Activated CD8-positive, alpha-beta T cell treated with anti-CD3 and anti-CD28 coated beads, Interleukin-2, amount 10 ng/mL, durations not matched to agents 7 days and 5 days (primary cell): ENCODE measurements around the gene MRNIP. TPM values are rescaled to one million over a fixed set of nuclear protein-coding genes. Genes with fewer than 3 reads are reported as not detected.

Source experiments
- ATAC-seq: fragments of 150-1000 bp; cut with Tn5 transposase; one replicate; pipeline ENCODE4 v1.10.0; 2021; ENCODE audit warnings: moderate library complexity
- CTCF ChIA-PET: fragments of 350-600 bp; sonication (Branson Sonifier 250); formaldehyde crosslinking; loops from one replicate; lab custom pipeline; 2021; ENCODE audit warnings: antibody characterized with exemption; lab: Charles Lee
- POLR2A ChIA-PET: fragments of 350-600 bp; sonication (Branson Sonifier 250); formaldehyde crosslinking; loops from one replicate; lab custom pipeline; 2021; ENCODE audit warnings: antibody characterized with exemption; lab: Charles Lee
- DNase-seq: peaks from one replicate; pipeline ENCODE4 v3.0.0-alpha.2; 2020
- H3K27ac Mint-ChIP-seq: one replicate; pipeline ENCODE4 v1.8.0; 2021; ENCODE audit warnings: mild to moderate bottlenecking, mixed read lengths
- H3K27me3 Mint-ChIP-seq: one replicate; pipeline ENCODE4 v1.8.0; 2021; ENCODE audit warnings: low read depth, mixed read lengths
- H3K36me3 Mint-ChIP-seq: one replicate; pipeline ENCODE4 v1.8.0; 2021; ENCODE audit warnings: low read depth, mixed read lengths
- H3K4me1 Mint-ChIP-seq: one replicate; pipeline ENCODE4 v1.8.0; 2021; ENCODE audit warnings: low read depth, mixed read lengths
- H3K4me3 Mint-ChIP-seq: one replicate; pipeline ENCODE4 v1.8.0; 2021; ENCODE audit warnings: mild to moderate bottlenecking, mixed read lengths
- H3K9me3 Mint-ChIP-seq: one replicate; pipeline ENCODE4 v1.8.0; 2022; ENCODE audit warnings: mixed read lengths; ENCODE audit not compliant: insufficient read depth
- total RNA-seq, 2 experiments: library from RNA; stranded (reverse); gene quantifications; one replicate each; pipeline ENCODE4 v1.2.3, GENCODE V29; 2021

The MRNIP gene
- total RNA-seq: 10 to 100 TPM; 16.1 to 17.1 TPM

GRCh38 chr5:179858586-179859427 lies at the start of gene MRNIP:
MRNIP (minus strand) TSS chr5:179858817; CDS start chr5:179858796, 21 bp downstream.
- peak within 1 kb of the TSS; percentile 56 for H3K27ac Mint-ChIP-seq

GRCh38 chr5:179907556-179908324 lies 49.1 kb upstream of the MRNIP start, which contains the start of gene TBC1D9B:
TBC1D9B (minus strand) TSS chr5:179907897; CDS start chr5:179907821, 76 bp downstream.
- Mint-ChIP-seq H3K4me1 (peaks cover 17% of the 10 kb centered on the region), H3K4me3 (peak within 1 kb of the TSS; percentile 85), H3K9me3 (no peaks in the 10 kb centered on the region), H3K36me3 (peaks cover 18% of the 10 kb centered on the region), H3K27me3 (no peaks in the 10 kb centered on the region), H3K27ac (peak within 1 kb of the TSS; percentile 80)
- CTCF ChIA-PET: interaction anchor here (0.6 to 1.9 kb wide), 9 partner anchors 8 to 184 kb away, joined by 3 to 13 read pairs (median 4); no protein-coding TSS in a partner anchor
- POLR2A ChIA-PET: interaction anchor here (0.8 to 1.1 kb wide), 2 partner anchors 71 to 284 kb away, joined by 3 read pairs; partner anchors contain the start of gene HNRNPH1
- ATAC-seq (peak; percentile 93), DNase-seq (peak; percentile 63)

More at GRCh38 chr5:179858586-179859427, at the start of gene MRNIP:
- DNase-seq (peak; percentile 93), ATAC-seq (peak; percentile 99)
- ChIA-PET CTCF (interaction anchor here (2.4 kb wide), 1 partner anchor 57 kb away, joined by 15 read pairs; no protein-coding TSS in a partner anchor), POLR2A (interaction anchor here (0.7 to 1.2 kb wide), 4 partner anchors 22 to 60 kb away, joined by 3 to 4 read pairs (median 4); partner anchors contain the start of gene SQSTM1)
- Mint-ChIP-seq H3K27me3 (no peaks in the 10 kb centered on the region), H3K4me3 (peak within 1 kb of the TSS; percentile 94), H3K4me1 (peaks cover 17% of the 10 kb centered on the region), H3K36me3 (peaks cover 13% of the 10 kb centered on the region), H3K9me3 (no peaks in the 10 kb centered on the region)

GRCh38 chr5:179906795-179907555 lies 48.4 kb upstream of the MRNIP start:
- Mint-ChIP-seq H3K27me3 (no peaks in the 10 kb centered on the region), H3K4me1 (peaks cover 17% of the 10 kb centered on the region), H3K36me3 (peaks cover 20% of the 10 kb centered on the region), H3K9me3 (no peaks in the 10 kb centered on the region), H3K27ac (peak overlapping the region; percentile 80), H3K4me3 (peak overlapping the region; percentile 85)
- ATAC-seq (peak; percentile 39), DNase-seq (peak; percentile 45)
- ChIA-PET CTCF (interaction anchor here (1.1 to 2.2 kb wide), 4 partner anchors 69 to 185 kb away, joined by 3 to 13 read pairs (median 6); no protein-coding TSS in a partner anchor), POLR2A (interaction anchor here (0.7 to 1.3 kb wide), 4 partner anchors 8 to 284 kb away, joined by 3 to 4 read pairs (median 3); partner anchors contain the start of gene HNRNPH1)

GRCh38 chr5:179906294-179906794 lies 47.7 kb upstream of the MRNIP start:
- peaks cover 17% of the 10 kb centered on the region for H3K4me1 Mint-ChIP-seq
- H3K36me3 Mint-ChIP-seq: peaks cover 21% of the 10 kb centered on the region
- no peak for ATAC-seq
- ChIA-PET CTCF (interaction anchor here (1.1 to 2.2 kb wide), 3 partner anchors 68 to 143 kb away, joined by 3 to 13 read pairs (median 7); no protein-coding TSS in a partner anchor), POLR2A (interaction anchor here (1.2 to 1.3 kb wide), 2 partner anchors 8 to 104 kb away, joined by 3 to 4 read pairs; no protein-coding TSS in a partner anchor)
- H3K27ac Mint-ChIP-seq: no peak overlapping the region
- no peaks in the 10 kb centered on the region for H3K9me3 Mint-ChIP-seq
- no peaks in the 10 kb centered on the region for H3K27me3 Mint-ChIP-seq
- no peak for DNase-seq
- H3K4me3 Mint-ChIP-seq: peak overlapping the region; percentile 85

DNA sequence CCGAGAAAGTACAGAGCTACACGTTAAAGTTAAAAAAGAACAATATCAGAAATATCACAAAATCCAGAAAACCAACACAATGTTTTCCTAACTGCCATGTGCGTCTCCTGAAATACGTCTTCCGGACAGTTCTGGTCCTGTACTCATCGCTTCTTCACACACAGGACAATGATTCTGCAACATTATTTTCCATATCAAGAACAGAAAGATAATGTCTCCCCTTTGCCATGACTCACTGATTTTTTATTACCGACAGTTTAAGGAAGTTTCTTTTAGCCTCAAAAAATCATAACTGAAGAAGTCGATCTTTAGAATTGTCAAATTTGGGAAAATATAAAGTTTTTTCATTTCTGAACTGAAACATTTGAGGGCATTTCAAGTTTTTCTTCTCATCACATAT lies 46.5 kb upstream of the MRNIP start:
- Mint-ChIP-seq H3K4me3 (no peak overlapping the region), H3K27ac (no peak overlapping the region), H3K27me3 (no peaks in the 10 kb centered on the region), H3K9me3 (no peaks in the 10 kb centered on the region), H3K36me3 (peaks cover 21% of the 10 kb centered on the region), H3K4me1 (peaks cover 17% of the 10 kb centered on the region)
- POLR2A ChIA-PET: interaction anchor here (0.5 kb wide), 1 partner anchor 21 kb away, joined by 3 read pairs; no protein-coding TSS in a partner anchor
- CTCF ChIA-PET: interaction anchor here (0.6 to 2.2 kb wide), 3 partner anchors 103 to 442 kb away, joined by 3 to 7 read pairs (median 4); no protein-coding TSS in a partner anchor
- ATAC-seq (no peak), DNase-seq (no peak)

GRCh38 chr5:179904463-179905160 lies 46.0 kb upstream of the MRNIP start:
- Mint-ChIP-seq H3K27ac (no peak overlapping the region), H3K4me1 (peaks cover 17% of the 10 kb centered on the region), H3K27me3 (no peaks in the 10 kb centered on the region), H3K4me3 (no peak overlapping the region), H3K36me3 (peaks cover 21% of the 10 kb centered on the region), H3K9me3 (no peaks in the 10 kb centered on the region)
- ATAC-seq (no peak), DNase-seq (no peak)
- ChIA-PET CTCF (interaction anchor here (0.6 to 2.2 kb wide), 4 partner anchors 103 to 441 kb away, joined by 3 to 7 read pairs (median 4); no protein-coding TSS in a partner anchor), POLR2A (interaction anchor here (0.5 kb wide), 1 partner anchor 21 kb away, joined by 3 read pairs; no protein-coding TSS in a partner anchor)

DNA sequence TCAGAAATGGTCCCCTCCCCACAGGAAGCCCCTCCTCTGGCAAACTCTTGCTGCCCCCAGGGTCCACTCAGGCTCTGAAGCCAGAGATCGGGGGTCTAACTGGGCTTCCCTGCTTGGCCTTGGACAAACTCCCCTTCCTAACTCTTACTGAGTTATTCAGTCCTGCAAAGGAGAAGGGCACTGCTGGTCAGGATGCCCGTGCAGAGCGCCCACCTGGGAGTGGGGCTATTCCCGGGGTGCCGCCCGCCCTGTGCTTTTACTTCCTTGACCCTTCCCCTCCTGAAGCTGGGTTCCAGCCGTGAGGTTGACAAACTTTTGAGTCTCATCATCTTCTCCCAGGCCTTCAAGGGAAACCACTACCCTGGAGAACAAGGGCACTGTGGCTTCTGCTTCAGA lies 44.1 kb upstream of the MRNIP start:
- peaks cover 31% of the 10 kb centered on the region for H3K36me3 Mint-ChIP-seq
- H3K4me1 Mint-ChIP-seq: peaks cover 15% of the 10 kb centered on the region
- H3K27ac Mint-ChIP-seq: no peak overlapping the region
- H3K27me3 Mint-ChIP-seq: no peaks in the 10 kb centered on the region
- no peaks in the 10 kb centered on the region for H3K9me3 Mint-ChIP-seq
- ATAC-seq (no peak), DNase-seq (no peak)
- POLR2A ChIA-PET: no interaction called here
- CTCF ChIA-PET: no interaction called here
- H3K4me3 Mint-ChIP-seq: no peak overlapping the region

- ChIA-PET CTCF (no interaction called here), POLR2A (no interaction called here)
These were observed 43.5 kb upstream of the MRNIP start for GRCh38 chr5:179901915-179902762.

GRCh38 chr5:179901462-179901861 lies 42.8 kb upstream of the MRNIP start:
- no peaks in the 10 kb centered on the region for H3K27me3 Mint-ChIP-seq
- H3K4me3 Mint-ChIP-seq: no peak overlapping the region
- ChIA-PET POLR2A (interaction anchor here (0.6 kb wide), 1 partner anchor 254 kb away, joined by 3 read pairs; no protein-coding TSS in a partner anchor), CTCF (no interaction called here)
- peaks cover 35% of the 10 kb centered on the region for H3K36me3 Mint-ChIP-seq
- no peaks in the 10 kb centered on the region for H3K9me3 Mint-ChIP-seq
- no peak overlapping the region for H3K27ac Mint-ChIP-seq
- H3K4me1 Mint-ChIP-seq: peaks cover 11% of the 10 kb centered on the region
- no peak for ATAC-seq
- DNase-seq: no peak

More at GRCh38 chr5:179901915-179902762, 43.5 kb upstream of the MRNIP start:
- no peaks in the 10 kb centered on the region for H3K27me3 Mint-ChIP-seq
- H3K9me3 Mint-ChIP-seq: no peaks in the 10 kb centered on the region
- H3K4me3 Mint-ChIP-seq: no peak overlapping the region
- no peak for ATAC-seq
- no peak for DNase-seq
- peaks cover 35% of the 10 kb centered on the region for H3K36me3 Mint-ChIP-seq
- H3K27ac Mint-ChIP-seq: no peak overlapping the region
- peaks cover 15% of the 10 kb centered on the region for H3K4me1 Mint-ChIP-seq
